Panc1 (cell line): ENCODE results near the gene FANCC.

Experiments used
- POLR2AphosphoS5 ChIP-seq: IDR thresholded peaks from 2 replicates; pipeline ENCODE4 v1.6.1; 2012; ENCODE audit warnings: mild to moderate bottlenecking, low read depth, low read length, moderate library complexity
- SIN3A ChIP-seq: IDR thresholded peaks from 2 replicates; pipeline ENCODE4 v1.6.1; 2012; ENCODE audit warnings: low read depth, mild to moderate bottlenecking, low read length, moderate library complexity, borderline replicate concordance; ENCODE audit not compliant: insufficient read depth
- TCF7L2 ChIP-seq: IDR thresholded peaks from 2 replicates; pipeline ENCODE4 v1.6.1; 2011; ENCODE audit warnings: mild to moderate bottlenecking, low read depth, low read length, inconsistent platforms
- TF ChIP-seq, protein P1 (sequence below): fragments of 450-650 bp; IDR thresholded peaks from 2 replicates; pipeline ENCODE4 v1.5.1; 2017; ENCODE audit warnings: mild to moderate bottlenecking
- TF ChIP-seq, protein P2 (sequence below), 2 experiments: IDR thresholded peaks; 2 replicates each; pipeline ENCODE4 v1.6.1; 2011 to 2012; ENCODE audit warnings: low read depth in 2 of 2, control low read depth in 1 of 2, low read length in 1 of 2, mild to moderate bottlenecking in 1 of 2, moderate library complexity in 1 of 2; ENCODE audit not compliant: insufficient read depth in 1 of 2

DNA sequence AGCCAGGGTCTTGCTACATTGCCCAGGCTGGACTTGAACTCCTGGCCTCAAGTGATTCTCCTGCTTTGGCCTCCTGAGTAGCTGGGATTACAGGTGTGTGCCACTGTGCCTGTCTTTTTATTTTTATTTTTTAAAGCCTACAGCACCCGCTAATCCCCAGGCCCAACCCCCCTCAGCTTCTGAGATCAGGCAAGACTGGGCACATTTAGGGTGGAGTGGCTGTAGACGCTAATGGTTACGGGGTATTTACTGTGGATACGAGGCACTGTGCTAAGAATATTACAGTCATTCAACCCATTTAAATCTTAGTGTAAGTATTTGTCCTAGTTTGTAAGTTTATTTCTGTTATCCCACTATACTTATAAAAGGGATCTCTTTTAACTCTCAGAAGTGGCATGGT is 175.2 kb downstream of the FANCC start:
- TF ChIP-seq, protein P1, sequence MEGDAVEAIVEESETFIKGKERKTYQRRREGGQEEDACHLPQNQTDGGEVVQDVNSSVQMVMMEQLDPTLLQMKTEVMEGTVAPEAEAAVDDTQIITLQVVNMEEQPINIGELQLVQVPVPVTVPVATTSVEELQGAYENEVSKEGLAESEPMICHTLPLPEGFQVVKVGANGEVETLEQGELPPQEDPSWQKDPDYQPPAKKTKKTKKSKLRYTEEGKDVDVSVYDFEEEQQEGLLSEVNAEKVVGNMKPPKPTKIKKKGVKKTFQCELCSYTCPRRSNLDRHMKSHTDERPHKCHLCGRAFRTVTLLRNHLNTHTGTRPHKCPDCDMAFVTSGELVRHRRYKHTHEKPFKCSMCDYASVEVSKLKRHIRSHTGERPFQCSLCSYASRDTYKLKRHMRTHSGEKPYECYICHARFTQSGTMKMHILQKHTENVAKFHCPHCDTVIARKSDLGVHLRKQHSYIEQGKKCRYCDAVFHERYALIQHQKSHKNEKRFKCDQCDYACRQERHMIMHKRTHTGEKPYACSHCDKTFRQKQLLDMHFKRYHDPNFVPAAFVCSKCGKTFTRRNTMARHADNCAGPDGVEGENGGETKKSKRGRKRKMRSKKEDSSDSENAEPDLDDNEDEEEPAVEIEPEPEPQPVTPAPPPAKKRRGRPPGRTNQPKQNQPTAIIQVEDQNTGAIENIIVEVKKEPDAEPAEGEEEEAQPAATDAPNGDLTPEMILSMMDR: no peak
- TF ChIP-seq SIN3A: no peak
- TF ChIP-seq POLR2AphosphoS5: no peak
- TF ChIP-seq, protein P2, sequence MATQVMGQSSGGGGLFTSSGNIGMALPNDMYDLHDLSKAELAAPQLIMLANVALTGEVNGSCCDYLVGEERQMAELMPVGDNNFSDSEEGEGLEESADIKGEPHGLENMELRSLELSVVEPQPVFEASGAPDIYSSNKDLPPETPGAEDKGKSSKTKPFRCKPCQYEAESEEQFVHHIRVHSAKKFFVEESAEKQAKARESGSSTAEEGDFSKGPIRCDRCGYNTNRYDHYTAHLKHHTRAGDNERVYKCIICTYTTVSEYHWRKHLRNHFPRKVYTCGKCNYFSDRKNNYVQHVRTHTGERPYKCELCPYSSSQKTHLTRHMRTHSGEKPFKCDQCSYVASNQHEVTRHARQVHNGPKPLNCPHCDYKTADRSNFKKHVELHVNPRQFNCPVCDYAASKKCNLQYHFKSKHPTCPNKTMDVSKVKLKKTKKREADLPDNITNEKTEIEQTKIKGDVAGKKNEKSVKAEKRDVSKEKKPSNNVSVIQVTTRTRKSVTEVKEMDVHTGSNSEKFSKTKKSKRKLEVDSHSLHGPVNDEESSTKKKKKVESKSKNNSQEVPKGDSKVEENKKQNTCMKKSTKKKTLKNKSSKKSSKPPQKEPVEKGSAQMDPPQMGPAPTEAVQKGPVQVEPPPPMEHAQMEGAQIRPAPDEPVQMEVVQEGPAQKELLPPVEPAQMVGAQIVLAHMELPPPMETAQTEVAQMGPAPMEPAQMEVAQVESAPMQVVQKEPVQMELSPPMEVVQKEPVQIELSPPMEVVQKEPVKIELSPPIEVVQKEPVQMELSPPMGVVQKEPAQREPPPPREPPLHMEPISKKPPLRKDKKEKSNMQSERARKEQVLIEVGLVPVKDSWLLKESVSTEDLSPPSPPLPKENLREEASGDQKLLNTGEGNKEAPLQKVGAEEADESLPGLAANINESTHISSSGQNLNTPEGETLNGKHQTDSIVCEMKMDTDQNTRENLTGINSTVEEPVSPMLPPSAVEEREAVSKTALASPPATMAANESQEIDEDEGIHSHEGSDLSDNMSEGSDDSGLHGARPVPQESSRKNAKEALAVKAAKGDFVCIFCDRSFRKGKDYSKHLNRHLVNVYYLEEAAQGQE (IDR thresholded peaks at IDR 0.05; ENCODE audit: insufficient read depth in 1 of 2, low read depth in 2 of 2, low read length in 1 of 2): no peak
- TF ChIP-seq TCF7L2: no peak
